Ovary (tissue), 9 donors: ENCODE measurements around the gene THBS3. TPM values are rescaled to one million over a fixed set of nuclear protein-coding genes. Genes with fewer than 3 reads are reported as not detected.

ENCODE experiments used
- microRNA counts: library from miRNA; unstranded; fragments of <30 nt; microRNA quantifications from one replicate; lab custom pipeline; 2016
- polyA plus RNA-seq, 2 donors: library from polyadenylated mRNA; stranded (reverse); fragments of 200-250 nt in 1 of 2; fragments of 350-450 nt in 1 of 2; fragmentation: Illumina TruSeq in 1 of 2; extraction: RNeasy Lipid Tissue Mini Kit (QIAGEN cat#74804) in 1 of 2; gene quantifications; one replicate each; pipeline ENCODE4 v1.2.3, GENCODE V29; 2013 to 2014
- small RNA-seq: library from RNA; depleted of rRNA; stranded (forward); fragments of <200 nt; gene quantifications from one replicate; pipeline ENCODE3, GENCODE V24; 2016
- total RNA-seq, 7 donors: library from RNA; depleted of rRNA in 2 of 7; stranded (reverse); fragments of >200 nt in 2 of 7; fragmentation: NEBNext Ultra II Directional in 3 of 7; extraction: Animal tissue kit (Norgen Biotek cat#: 25700) in 3 of 7; gene quantifications; one replicate each; pipeline versions ENCODE4 v1.1.0 to v1.2.4, GENCODE V29; 2016 to 2023
- donor health status: DM: no; HTN: no; CAD: no; lungs with moderate emphysema.
- donor health status: DM: no; HTN: no; CAD: no.
- donor health status: Bipolar disorder and iron deficiency.
- donor health status: DM: yes; HTN: yes; CAD: no.
- donor health status: DM: no; HTN: no; CAD: no.
- donor health status: DM: yes; HTN: yes; CAD: no.

THBS3 gene
- total and polyA plus RNA-seq, 9 donors = 19.9 to 50.2 (median 28.2) TPM

MicroRNAs encoded within 50 kb of the gene (microRNA counts, 767-probe panel; counts per million panel counts)
- microRNA hsa-miR-92b-3p (lab: Ali Mortazavi, UCI) = 530 counts per million, percentile 78 among the panel's probes with 10 or more counts

Small RNA genes lying within 50 kb of the gene (small RNA-seq; reads per million reads assigned to genes)
- not detected for gene HMGN2P18

Other genes starting within 250 kb of the THBS3 start
- 10 to 100 TPM; 17.2 to 53.0 (median 42.5) TPM for gene PYGO2, start 246.1 kb downstream of the THBS3 start, total RNA-seq
- 10 to 100 TPM; 25.0 to 28.8 TPM for gene PYGO2, start 246.1 kb downstream of the THBS3 start, polyA plus RNA-seq
- 100 to 1,000 TPM in 1 of 7 donors, 10 to 100 TPM in 6; 36.8 to 183 (median 80.0) TPM for gene SHC1, start 237.2 kb downstream of the THBS3 start, total RNA-seq
- gene SHC1, start 237.2 kb downstream of the THBS3 start, polyA plus RNA-seq = 100 to 1,000 TPM in 1 of 2 donors, 10 to 100 TPM in 1; 56.8 to 161 TPM
- 10 to 100 TPM; 12.2 to 29.9 (median 24.8) TPM for gene CKS1B, start 233.2 kb downstream of the THBS3 start, total RNA-seq
- 10 to 100 TPM; 41.7 to 55.8 TPM for gene CKS1B, start 233.2 kb downstream of the THBS3 start, polyA plus RNA-seq
- 10 to 100 TPM; 11.1 to 30.0 (median 19.9) TPM for gene FLAD1, start 224.6 kb downstream of the THBS3 start, total RNA-seq
- gene FLAD1, start 224.6 kb downstream of the THBS3 start, polyA plus RNA-seq = 10 to 100 TPM; 14.2 to 16.4 TPM
- not detected for gene LENEP, start 214.3 kb downstream of the THBS3 start, total RNA-seq
- gene LENEP, start 214.3 kb downstream of the THBS3 start, polyA plus RNA-seq = not detected
- 10 to 100 TPM; 15.3 to 45.5 (median 33.1) TPM for gene ZBTB7B, start 205.1 kb downstream of the THBS3 start, total RNA-seq
- gene ZBTB7B, start 205.1 kb downstream of the THBS3 start, polyA plus RNA-seq = 10 to 100 TPM in 1 of 2 donors, 1 to 10 TPM in 1; 3.6 to 18.2 TPM
- 1 to 10 TPM in 4 of 7 donors, under 1 TPM in 2, not detected in 1; 0.45 to 1.4 (median 1.2) TPM for gene DCST2, start 174.1 kb downstream of the THBS3 start, total RNA-seq
- 1 to 10 TPM in 1 of 2 donors, under 1 TPM in 1; 0.17 to 1.1 TPM for gene DCST2, start 174.1 kb downstream of the THBS3 start, polyA plus RNA-seq
- under 1 TPM in 4 of 7 donors, not detected in 3; 0.22 to 0.80 (median 0.51) TPM for gene DCST1, start 174.1 kb downstream of the THBS3 start, total RNA-seq
- gene DCST1, start 174.1 kb downstream of the THBS3 start, polyA plus RNA-seq = under 1 TPM in 1 of 2 donors, not detected in 1; 0.06 TPM
- gene ADAM15, start 156.6 kb downstream of the THBS3 start, total RNA-seq = 100 to 1,000 TPM in 1 of 7 donors, 10 to 100 TPM in 6; 34.8 to 149 (median 67.8) TPM
- gene ADAM15, start 156.6 kb downstream of the THBS3 start, polyA plus RNA-seq = 10 to 100 TPM; 17.0 to 61.7 TPM
- 10 to 100 TPM in 5 of 7 donors, 1 to 10 TPM in 2; 8.6 to 14.1 (median 12.2) TPM for gene EFNA4, start 144.2 kb downstream of the THBS3 start, total RNA-seq
- 10 to 100 TPM in 1 of 2 donors, 1 to 10 TPM in 1; 7.3 to 10.6 TPM for gene EFNA4, start 144.2 kb downstream of the THBS3 start, polyA plus RNA-seq
- 1 to 10 TPM; 1.3 to 3.7 (median 2.4) TPM for gene EFNA3, start 129.1 kb downstream of the THBS3 start, total RNA-seq
- 1 to 10 TPM; 1.6 to 2.1 TPM for gene EFNA3, start 129.1 kb downstream of the THBS3 start, polyA plus RNA-seq
- 10 to 100 TPM; 12.1 to 51.6 (median 16.6) TPM for gene EFNA1, start 80.0 kb downstream of the THBS3 start, total RNA-seq
- gene EFNA1, start 80.0 kb downstream of the THBS3 start, polyA plus RNA-seq = 10 to 100 TPM; 18.6 to 27.3 TPM
- gene SLC50A1, start 72.0 kb downstream of the THBS3 start, total RNA-seq = 10 to 100 TPM; 10.8 to 31.4 (median 16.8) TPM
- 10 to 100 TPM; 19.7 to 50.2 TPM for gene SLC50A1, start 72.0 kb downstream of the THBS3 start, polyA plus RNA-seq
- gene DPM3, start 67.4 kb downstream of the THBS3 start, total RNA-seq = 100 to 1,000 TPM in 1 of 7 donors, 10 to 100 TPM in 6; 59.3 to 126 (median 85.5) TPM
- 100 to 1,000 TPM in 1 of 2 donors, under 1 TPM in 1; 0.70 to 168 TPM for gene DPM3, start 67.4 kb downstream of the THBS3 start, polyA plus RNA-seq
- gene KRTCAP2, start 34.6 kb downstream of the THBS3 start, total RNA-seq = 100 to 1,000 TPM in 6 of 7 donors, 10 to 100 TPM in 1; 96.5 to 209 (median 158) TPM
- gene KRTCAP2, start 34.6 kb downstream of the THBS3 start, polyA plus RNA-seq = 100 to 1,000 TPM; 219 to 499 TPM
- gene TRIM46, start 34.0 kb downstream of the THBS3 start, total RNA-seq = under 1 TPM in 6 of 7 donors, not detected in 1; 0.12 to 0.87 (median 0.54) TPM
- under 1 TPM; 0.12 to 0.24 TPM for gene TRIM46, start 34.0 kb downstream of the THBS3 start, polyA plus RNA-seq
- gene MTX1, start 798 bp upstream of the THBS3 start, total RNA-seq = 10 to 100 TPM; 18.5 to 33.4 (median 27.7) TPM
- gene MTX1, start 798 bp upstream of the THBS3 start, polyA plus RNA-seq = 10 to 100 TPM; 15.6 to 35.4 TPM
- gene ENTREP3, start 47.6 kb upstream of the THBS3 start, total RNA-seq = 10 to 100 TPM; 10.8 to 22.4 (median 20.2) TPM
- 10 to 100 TPM in 1 of 2 donors, 1 to 10 TPM in 1; 9.3 to 11.8 TPM for gene ENTREP3, start 47.6 kb upstream of the THBS3 start, polyA plus RNA-seq
- 10 to 100 TPM; 27.1 to 63.0 (median 40.7) TPM for gene SCAMP3, start 54.5 kb upstream of the THBS3 start, total RNA-seq
- gene SCAMP3, start 54.5 kb upstream of the THBS3 start, polyA plus RNA-seq = 10 to 100 TPM; 40.9 to 46.6 TPM
- 10 to 100 TPM; 37.9 to 60.9 (median 50.1) TPM for gene CLK2, start 65.6 kb upstream of the THBS3 start, total RNA-seq
- gene CLK2, start 65.6 kb upstream of the THBS3 start, polyA plus RNA-seq = 10 to 100 TPM; 46.4 to 51.3 TPM
- 1 to 10 TPM in 6 of 7 donors, under 1 TPM in 1; 0.69 to 7.1 (median 4.4) TPM for gene HCN3, start 69.6 kb upstream of the THBS3 start, total RNA-seq
- 1 to 10 TPM; 2.5 to 2.9 TPM for gene HCN3, start 69.6 kb upstream of the THBS3 start, polyA plus RNA-seq
- gene PKLR, start 93.5 kb upstream of the THBS3 start, total RNA-seq = under 1 TPM in 1 of 7 donors, not detected in 6; 0.41 TPM
- not detected for gene PKLR, start 93.5 kb upstream of the THBS3 start, polyA plus RNA-seq
- 100 to 1,000 TPM in 2 of 7 donors, 10 to 100 TPM in 5; 50.7 to 177 (median 74.9) TPM for gene FDPS, start 101.0 kb upstream of the THBS3 start, total RNA-seq
- gene FDPS, start 101.0 kb upstream of the THBS3 start, polyA plus RNA-seq = 100 to 1,000 TPM in 1 of 2 donors, 10 to 100 TPM in 1; 80.8 to 423 TPM
- 10 to 100 TPM; 13.5 to 55.6 (median 29.9) TPM for gene RUSC1, start 113.0 kb upstream of the THBS3 start, total RNA-seq
- 10 to 100 TPM; 20.0 to 24.9 TPM for gene RUSC1, start 113.0 kb upstream of the THBS3 start, polyA plus RNA-seq